ENCODE results near the gene FIGNL2.
"Not testable (repeated sequence)": the region's sequence is repeated elsewhere in the genome, so short reads cannot be mapped to it uniquely, and the experiment has no call there.

Gene FIGNL2

DNA sequence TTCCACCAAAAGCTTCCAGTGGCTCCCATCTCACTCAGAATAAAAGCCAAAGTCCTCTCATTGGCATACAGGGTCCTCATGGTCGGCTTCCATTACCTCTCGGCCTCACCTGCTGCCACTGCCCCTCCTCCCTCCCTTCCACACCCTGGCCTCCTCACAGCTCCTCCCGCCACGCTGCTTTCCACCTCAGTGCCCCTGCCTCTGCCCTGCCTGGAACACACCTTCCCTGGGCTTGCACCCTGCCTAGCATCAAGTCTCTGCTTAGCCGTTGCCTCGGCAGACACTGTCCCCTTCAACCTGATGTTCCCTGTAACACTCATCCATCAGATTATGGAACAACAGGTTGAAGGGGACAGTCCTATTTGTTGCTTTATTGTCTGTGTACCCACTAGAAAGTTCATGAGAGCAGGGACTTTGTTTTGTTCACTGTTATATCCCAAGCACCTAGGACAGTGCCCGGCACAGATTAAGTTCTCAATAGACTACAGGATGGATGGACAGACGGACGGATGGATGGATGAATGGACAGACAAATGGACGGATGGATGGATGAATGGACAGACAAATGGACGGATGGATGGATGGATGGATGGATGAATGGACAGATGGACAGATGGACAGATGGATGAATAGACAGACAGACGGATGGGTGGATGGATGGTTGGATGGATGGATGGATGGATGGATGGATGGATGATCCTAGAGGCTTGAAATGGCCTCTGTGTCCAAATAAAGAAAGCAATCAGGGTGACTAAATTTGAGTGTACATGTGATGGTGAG, 14.9 kb downstream of the FIGNL2 start:
- ATAC-seq, result no peak

DNA sequence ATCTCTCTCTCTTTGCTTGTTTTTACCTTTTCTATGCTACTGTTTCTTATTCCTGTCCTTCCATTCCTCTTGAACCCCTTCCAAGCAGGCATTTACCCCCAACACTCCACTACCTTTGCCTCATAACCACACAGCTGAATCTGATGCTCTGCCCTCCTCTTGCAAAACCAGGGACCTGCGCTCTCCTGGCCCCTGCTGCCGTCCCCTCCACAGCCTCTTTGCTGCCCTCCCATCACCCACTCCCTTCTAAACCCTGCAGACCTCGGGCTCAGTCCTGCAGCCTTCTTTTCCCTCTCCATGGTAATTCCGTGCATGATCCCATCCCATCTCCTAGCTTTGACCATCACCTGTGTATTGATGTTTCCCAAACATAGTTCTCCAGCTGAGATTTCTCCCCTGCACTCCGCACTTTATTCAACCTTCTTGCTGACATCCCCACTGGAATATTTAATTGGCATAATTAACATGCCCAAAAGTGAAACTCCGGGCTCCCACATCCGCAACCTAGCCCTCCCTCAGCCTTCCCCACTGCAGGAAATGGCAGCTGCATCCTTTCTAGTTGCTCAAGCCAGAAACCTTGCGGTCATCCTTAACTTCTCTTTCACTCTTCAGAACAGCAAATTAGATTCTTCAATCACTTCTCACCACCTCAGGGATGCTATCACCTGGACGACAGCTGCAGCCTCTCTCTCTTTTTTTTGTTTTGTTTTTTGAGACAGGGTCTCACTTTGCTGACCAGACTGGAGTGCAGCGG, 16.0 kb downstream of the FIGNL2 start:
- ATAC-seq, result no peak

DNA sequence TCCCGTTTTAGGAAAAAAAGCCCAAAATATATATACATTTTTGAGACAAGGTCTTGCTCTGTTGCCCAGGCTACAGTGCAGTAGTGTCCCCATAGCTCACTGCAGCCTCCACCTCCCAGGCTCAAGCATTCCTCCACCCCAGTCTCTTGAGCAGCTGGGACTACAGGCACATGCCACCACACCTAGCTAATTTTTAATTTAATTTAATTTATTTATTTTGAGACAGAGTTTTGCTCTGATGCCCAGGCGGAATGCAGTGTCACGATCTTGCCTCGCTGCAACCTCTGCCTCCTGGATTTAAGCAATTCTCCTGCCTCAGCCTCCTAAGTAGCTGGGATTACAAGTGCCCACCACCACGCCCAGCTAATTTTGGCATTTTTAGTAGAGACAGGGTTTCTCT, 16.7 kb downstream of the FIGNL2 start:
- not testable (repeated sequence) for ATAC-seq

DNA sequence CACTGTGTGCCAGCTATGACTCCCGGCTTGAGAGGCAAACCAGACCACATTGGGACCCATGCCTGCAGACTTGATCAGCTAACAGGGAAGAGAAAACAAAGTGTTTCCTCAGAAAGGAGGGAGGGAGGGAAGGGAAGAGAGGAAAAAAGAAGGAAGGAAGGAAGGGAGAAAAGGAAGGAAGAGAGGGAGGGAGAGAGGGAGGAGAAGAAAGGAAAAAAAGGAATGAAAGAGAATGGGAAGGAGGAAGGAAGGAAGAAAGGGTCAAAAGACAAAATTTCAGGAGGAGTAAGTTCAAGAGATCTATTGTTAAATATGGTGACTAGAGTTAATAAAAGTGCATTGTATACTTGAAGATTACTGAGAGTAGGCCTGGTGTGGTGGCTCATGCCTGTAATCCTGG, 18.9 kb downstream of the FIGNL2 start:
- no peak for ATAC-seq

DNA sequence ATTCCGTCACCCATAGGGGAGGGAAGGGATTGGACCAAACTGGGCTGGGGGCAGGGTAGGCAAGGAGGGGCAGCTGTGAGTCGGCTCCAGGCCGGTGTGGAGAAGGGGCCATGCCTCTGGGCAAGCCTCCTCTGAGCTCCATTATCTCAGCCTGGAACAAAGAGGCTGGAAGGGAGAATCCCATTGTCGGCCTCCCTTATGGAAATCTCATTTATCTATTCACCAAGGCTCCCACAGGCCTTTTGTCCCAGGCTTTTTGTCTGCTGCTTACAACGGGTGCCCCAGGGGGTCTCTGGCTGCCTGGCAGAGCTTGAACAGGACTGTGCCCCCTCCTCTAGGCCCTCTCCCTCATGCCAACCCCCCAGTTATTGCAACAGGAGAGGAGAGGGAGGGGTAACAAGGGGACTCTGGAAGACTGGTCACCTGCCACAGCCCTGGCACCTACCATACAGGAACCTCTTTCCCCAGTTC, 19.5 kb downstream of the FIGNL2 start:
- no peak for ATAC-seq

GRCh38 chr12:51827925-51828818, 20.3 kb downstream of the FIGNL2 start:
- peak; percentile 98 for ATAC-seq

GRCh38 chr12:51826881-51827280, 21.6 kb downstream of the FIGNL2 start:
- no peak for ATAC-seq

DNA sequence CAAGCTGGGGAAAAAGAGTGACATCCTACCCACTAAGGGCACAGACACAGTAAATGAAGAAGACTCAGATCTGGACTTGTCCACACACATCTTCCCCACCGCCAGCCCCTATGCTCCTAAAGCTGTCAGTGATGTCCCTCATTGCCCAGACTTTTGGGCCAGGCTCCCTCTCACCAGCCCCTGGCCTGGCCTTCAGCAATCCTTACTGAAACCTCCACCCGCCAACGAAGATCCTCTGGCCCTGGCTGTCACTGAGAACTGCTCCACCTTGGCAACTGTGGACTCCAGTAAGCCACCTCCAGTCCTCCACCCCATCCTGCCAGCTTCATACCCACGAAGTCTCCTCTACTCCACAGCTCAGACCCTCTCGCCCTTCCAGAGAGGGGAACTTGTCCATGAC, 23.3 kb downstream of the FIGNL2 start:
- ATAC-seq, result no peak

DNA sequence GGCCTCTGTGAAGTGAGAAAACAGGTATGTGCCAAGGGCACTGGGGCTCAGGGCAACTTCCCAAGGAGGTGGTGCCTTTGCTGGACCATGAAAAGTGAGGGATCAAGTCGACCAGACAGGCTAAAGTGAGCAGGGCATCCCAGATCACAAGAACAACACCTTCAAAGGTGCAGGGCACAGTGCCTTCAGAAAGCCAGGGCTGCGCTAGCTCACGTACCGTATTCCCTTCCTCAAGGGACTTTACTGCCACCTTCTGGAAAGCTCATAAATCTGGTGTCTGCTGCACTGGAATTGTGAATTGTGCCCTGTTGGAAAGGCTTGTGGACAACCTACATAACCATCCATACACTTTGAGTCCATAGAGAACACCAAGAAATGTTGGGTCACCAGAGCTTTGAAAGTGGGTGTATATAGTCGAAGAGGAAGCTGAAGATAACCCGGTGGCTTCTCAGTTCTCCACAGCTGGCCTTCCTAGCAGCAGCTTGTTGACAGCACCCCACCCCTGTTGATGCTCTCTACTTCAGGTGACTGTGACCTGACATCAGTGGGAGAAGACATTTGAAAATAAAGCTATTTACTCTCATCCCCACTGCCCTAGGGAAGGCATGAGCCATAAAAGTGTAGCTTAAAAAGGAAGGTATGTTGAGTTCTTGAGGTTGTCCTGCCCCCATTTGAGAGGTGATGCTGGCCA, 24.5 kb downstream of the FIGNL2 start:
- no peak for ATAC-seq

- no peak for ATAC-seq
Observed at GRCh38 chr12:51822956-51823355, 25.6 kb downstream of the FIGNL2 start.

GRCh38 chr12:51822261-51822616, 26.3 kb downstream of the FIGNL2 start:
- ATAC-seq, result no peak

DNA sequence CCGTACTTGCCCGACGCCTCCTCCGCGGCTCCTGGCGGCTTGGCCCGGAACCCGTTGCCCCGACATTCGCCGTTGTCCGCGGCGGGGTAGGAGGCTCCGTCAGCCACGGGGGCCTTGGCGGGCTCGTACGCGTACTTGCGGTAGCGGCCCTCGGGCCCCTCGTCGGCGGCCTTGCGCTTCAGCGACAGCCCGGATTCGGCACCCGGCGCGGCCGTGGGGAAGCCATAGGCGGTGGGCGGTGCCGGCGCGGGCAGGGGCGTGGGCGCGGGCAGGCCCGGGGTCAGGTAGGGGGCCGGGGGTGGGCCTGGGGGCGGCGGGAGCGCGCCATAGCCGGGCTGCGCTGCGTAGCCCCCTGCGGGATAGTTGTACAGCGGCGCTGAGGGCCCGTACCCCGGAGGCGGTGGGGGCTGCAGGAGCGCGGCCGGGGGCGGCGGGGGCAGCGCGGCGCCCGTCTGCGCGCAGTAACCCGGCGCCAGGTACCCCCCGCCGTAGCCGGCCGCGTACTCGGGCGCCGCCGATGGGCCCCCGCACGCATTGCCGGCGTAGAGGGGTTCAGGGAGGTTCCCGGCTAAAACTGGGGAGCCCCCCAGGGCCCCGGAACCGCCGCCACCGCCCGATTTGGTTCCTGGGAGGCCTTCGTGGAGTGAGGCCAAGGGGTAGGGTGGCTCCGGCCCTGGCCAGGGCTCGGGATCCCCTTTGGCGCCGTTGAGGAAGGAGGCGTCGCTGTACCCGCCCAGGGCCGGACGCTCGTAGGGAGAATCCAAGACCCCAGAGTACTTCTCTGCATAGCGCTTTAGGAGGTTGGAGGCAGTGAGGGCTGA, 26.9 kb downstream of the FIGNL2 start:
- peak; percentile 3 to 4 for ATAC-seq

GRCh38 chr12:51820526-51821439, 27.7 kb downstream of the FIGNL2 start:
- ATAC-seq, result peak; percentile 83 to 91

DNA sequence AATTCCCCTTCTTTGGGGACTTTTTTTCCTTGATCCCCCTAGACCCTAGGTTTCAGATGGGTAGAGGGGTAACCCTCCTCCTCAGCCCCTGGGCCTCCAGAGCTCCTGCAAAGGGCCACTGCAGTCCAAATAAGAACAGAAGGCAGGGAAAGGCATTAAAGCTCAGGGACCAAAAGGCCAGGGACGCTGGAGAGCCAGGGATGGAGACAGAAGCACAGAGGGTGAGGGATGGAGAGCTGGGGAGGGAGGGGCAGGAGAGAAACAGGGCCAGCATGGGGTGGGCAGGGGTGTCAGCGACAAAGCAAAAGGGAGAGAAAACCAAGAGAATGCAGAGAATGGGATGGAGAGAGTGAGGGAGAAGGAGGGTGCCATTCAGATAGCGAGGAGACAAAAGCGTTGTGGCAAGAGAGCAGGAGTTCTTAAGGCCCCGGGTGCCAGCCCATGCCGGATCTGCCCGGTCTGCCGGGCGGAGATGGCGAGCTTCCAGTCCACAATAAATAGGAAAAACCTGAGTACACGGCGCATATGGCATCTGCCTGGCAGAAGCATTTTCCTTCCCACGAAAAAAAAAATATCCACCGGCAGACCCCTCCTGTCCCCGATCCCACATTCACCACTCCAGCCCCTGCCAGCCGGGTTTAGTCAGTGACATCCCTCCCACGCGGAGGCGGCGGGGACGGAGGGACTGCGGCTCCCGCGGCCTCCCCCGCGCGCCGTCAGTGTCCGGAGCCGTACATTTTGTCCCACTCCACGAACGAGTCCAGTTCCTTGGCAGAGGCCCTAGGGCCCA, 28.6 kb downstream of the FIGNL2 start:
- ATAC-seq, result no peak

GRCh38 chr12:51818566-51819300, 29.8 kb downstream of the FIGNL2 start:
- no peak for ATAC-seq

GRCh38 chr12:51818086-51818485, 30.4 kb downstream of the FIGNL2 start:
- no peak for ATAC-seq

GRCh38 chr12:51817027-51817953, 31.2 kb downstream of the FIGNL2 start:
- ATAC-seq, result no peak

DNA sequence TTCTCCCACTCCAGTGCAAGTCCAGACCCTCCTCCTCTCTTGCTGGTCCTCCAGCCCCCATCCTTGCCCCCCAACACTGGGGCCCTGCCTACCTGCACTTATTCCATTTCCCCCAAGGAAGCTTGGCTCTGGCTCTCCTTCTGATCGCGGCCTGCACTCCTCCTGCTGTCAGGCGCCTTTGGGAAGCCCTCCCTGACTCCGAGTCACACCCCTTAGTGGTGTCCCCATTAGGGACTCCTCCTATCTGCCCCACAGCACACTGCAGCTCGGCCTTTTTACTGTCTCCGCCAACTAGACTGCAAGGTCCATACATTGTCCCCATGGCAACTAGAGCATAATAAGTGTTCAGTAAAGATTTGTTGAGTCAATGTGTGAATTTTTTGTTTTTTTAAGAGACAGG, 32.9 kb downstream of the FIGNL2 start:
- ATAC-seq, result no peak

Measured in activated CD4-positive, CD25-positive, alpha-beta regulatory T cell treated with anti-CD3 and anti-CD28 coated beads, Interleukin-2, amount 50 U/mL, for 24 hours (primary cell).